Loucy (cell line): Measurements from ENCODE around the gene AKR1C1.

Experiments used
- H2AFZ ChIP-seq: fragments of 200-600 bp; sonication (generic); 2 replicates; pipeline ENCODE4 v1.6.0; 2016; ENCODE audit warnings: antibody characterized with exemption, mild to moderate bottlenecking, low read length, moderate library complexity
- H3F3A ChIP-seq: fragments of 200-600 bp; 2 replicates; pipeline ENCODE4 v1.6.0; 2016; ENCODE audit warnings: antibody characterized with exemption, low read depth, mild to moderate bottlenecking
- H3K27me3 ChIP-seq: fragments of 200-600 bp; sonication (generic); 2 replicates; pipeline ENCODE4 v1.6.1; 2014; ENCODE audit warnings: low read length, mild to moderate bottlenecking; ENCODE audit not compliant: insufficient read depth, poor library complexity, severe bottlenecking
- H3K36me3 ChIP-seq: fragments of 200-600 bp; sonication (generic); 2 replicates; pipeline ENCODE4 v1.6.1; 2016; ENCODE audit warnings: low read length; ENCODE audit not compliant: insufficient read depth
- H3K4me1 ChIP-seq: fragments of 200-600 bp; sonication (generic); 2 replicates; pipeline ENCODE4 v1.5.1; 2014; ENCODE audit warnings: low read length, mild to moderate bottlenecking; ENCODE audit not compliant: insufficient read depth, poor library complexity, severe bottlenecking
- H3K4me2 ChIP-seq: fragments of 200-600 bp; sonication (generic); 2 replicates; pipeline ENCODE4 v1.6.0; 2014; ENCODE audit warnings: antibody characterized with exemption, low read length, low read depth, mild to moderate bottlenecking; ENCODE audit not compliant: poor library complexity, severe bottlenecking
- H3K4me3 ChIP-seq: fragments of 200-600 bp; sonication (generic); 2 replicates; pipeline ENCODE4 v1.5.1; 2014; ENCODE audit warnings: low read length, mild to moderate bottlenecking, mixed read lengths; ENCODE audit not compliant: poor library complexity, severe bottlenecking
- H3K79me2 ChIP-seq: fragments of 200-600 bp; sonication (generic); 2 replicates; pipeline ENCODE4 v1.6.1; 2014; ENCODE audit warnings: low read length; ENCODE audit not compliant: insufficient read depth
- H3K9ac ChIP-seq: fragments of 200-600 bp; sonication (generic); 2 replicates; pipeline ENCODE4 v1.6.0; 2014; ENCODE audit warnings: mild to moderate bottlenecking, low read depth, low read length, moderate library complexity; ENCODE audit not compliant: poor library complexity, severe bottlenecking
- H3K9me2 ChIP-seq: fragments of 200-600 bp; sonication (generic); replicated peaks from 2 replicates; pipeline ENCODE4 v1.6.1; 2016; ENCODE audit warnings: low read depth, low read length, mixed read lengths
- H3K9me3 ChIP-seq: fragments of 200-600 bp; sonication (generic); 2 replicates; pipeline ENCODE4 v1.6.1; 2014; ENCODE audit warnings: mild to moderate bottlenecking, antibody characterized with exemption, low read length, low read depth; ENCODE audit not compliant: insufficient read depth
- H4K20me1 ChIP-seq: fragments of 200-600 bp; sonication (generic); 2 replicates; pipeline ENCODE4 v1.6.0; 2014; ENCODE audit warnings: antibody characterized with exemption, low read length, mild to moderate bottlenecking; ENCODE audit not compliant: insufficient read depth, poor library complexity, severe bottlenecking
- EZH2phosphoT487 ChIP-seq: fragments of 200-600 bp; IDR thresholded peaks from 2 replicates; pipeline ENCODE4 v1.6.1; 2018; ENCODE audit warnings: antibody characterized with exemption, mild to moderate bottlenecking, moderate library complexity, borderline replicate concordance
- TF ChIP-seq, protein P1 (sequence below): fragments of 200-600 bp; sonication (generic); conservative IDR thresholded peaks from 2 replicates; pipeline ENCODE4 v1.5.1; 2014; ENCODE audit warnings: mild to moderate bottlenecking, antibody characterized with exemption, low read length

AKR1C1 gene

DNA sequence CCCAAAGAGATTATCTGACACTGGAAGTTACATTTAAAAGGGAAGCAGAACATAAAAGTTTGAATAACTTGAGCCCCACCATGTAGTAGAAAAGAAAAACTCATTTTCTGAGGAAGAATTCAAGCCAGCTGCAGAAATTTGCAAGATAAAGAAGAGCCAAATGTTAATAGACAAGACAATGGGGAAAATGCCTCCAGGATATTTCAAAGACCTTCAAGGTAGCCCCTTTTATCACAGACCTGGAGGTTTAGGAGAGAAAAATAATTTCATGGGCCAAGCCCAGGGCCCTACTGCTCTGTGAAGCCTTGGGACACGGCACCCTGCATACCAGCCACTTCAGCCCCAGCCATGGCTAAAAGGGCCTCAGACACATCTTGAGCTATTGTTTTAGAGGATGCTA is 18.4 kb upstream of the AKR1C1 start:
- Histone ChIP-seq H3K4me3 (no peak overlapping the region), H3K4me1 (no peaks in the 10 kb centered on the region), H3K4me2 (no peak overlapping the region), H3K79me2 (no peaks in the 10 kb centered on the region), H3F3A (no peaks in the 10 kb centered on the region), H3K9me3 (no peaks in the 10 kb centered on the region), H4K20me1 (no peaks in the 10 kb centered on the region), H2AFZ (no peak overlapping the region), H3K9me2 (no peaks in the 10 kb centered on the region), H3K9ac (no peak overlapping the region), H3K27me3 (no peaks in the 10 kb centered on the region), H3K36me3 (no peaks in the 10 kb centered on the region)
- no peak for TF ChIP-seq EZH2phosphoT487
- TF ChIP-seq, protein P1, sequence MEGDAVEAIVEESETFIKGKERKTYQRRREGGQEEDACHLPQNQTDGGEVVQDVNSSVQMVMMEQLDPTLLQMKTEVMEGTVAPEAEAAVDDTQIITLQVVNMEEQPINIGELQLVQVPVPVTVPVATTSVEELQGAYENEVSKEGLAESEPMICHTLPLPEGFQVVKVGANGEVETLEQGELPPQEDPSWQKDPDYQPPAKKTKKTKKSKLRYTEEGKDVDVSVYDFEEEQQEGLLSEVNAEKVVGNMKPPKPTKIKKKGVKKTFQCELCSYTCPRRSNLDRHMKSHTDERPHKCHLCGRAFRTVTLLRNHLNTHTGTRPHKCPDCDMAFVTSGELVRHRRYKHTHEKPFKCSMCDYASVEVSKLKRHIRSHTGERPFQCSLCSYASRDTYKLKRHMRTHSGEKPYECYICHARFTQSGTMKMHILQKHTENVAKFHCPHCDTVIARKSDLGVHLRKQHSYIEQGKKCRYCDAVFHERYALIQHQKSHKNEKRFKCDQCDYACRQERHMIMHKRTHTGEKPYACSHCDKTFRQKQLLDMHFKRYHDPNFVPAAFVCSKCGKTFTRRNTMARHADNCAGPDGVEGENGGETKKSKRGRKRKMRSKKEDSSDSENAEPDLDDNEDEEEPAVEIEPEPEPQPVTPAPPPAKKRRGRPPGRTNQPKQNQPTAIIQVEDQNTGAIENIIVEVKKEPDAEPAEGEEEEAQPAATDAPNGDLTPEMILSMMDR, result no peak

DNA sequence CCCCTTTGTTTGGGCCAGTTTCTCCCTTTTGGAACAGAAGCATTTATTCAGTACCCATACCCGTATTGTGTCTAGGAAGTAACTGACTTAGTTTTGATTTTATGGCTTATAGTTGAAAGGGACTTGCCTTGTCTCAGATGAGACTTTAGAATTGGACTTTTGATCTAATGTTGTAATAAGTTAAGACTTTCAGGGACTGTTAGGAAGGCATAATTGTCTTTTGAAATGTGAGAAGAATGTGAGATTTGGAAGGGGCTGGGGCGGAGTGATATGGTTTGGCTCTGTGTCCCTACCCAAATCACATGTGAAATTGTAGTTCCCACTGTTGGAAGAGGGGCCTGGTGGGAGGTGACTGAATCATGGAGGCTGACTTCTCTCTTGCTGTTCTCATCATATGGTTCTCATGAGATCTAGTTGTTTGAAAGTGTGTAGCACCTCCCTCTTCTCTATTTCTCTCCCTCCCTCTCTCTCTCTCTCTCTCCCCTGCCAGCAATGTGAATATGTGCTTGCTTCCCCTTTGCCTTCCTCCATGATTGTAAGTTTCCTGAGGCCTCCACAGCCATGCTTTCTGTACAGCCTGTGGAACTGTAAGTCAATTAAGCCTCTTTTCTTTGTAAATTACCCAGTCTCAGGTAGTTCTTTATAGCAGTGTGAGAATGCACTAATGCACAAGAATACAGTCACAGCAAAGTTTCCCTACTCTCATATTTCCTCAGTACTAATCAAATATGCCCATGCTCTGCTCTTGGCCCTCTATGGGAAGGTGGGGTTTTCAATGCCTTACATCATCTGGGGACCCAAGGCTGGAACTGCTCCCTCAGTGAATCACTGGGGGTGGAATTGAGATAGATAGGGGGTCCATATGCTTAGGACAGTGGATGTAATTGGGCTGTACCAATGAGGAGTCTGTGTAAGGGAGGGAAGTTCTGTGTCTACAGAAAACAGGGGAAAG is 17.2 kb upstream of the AKR1C1 start:
- no peak for TF ChIP-seq EZH2phosphoT487
- TF ChIP-seq, protein P1, result no peak
- no peaks in the 10 kb centered on the region for H3K4me1 ChIP-seq

DNA sequence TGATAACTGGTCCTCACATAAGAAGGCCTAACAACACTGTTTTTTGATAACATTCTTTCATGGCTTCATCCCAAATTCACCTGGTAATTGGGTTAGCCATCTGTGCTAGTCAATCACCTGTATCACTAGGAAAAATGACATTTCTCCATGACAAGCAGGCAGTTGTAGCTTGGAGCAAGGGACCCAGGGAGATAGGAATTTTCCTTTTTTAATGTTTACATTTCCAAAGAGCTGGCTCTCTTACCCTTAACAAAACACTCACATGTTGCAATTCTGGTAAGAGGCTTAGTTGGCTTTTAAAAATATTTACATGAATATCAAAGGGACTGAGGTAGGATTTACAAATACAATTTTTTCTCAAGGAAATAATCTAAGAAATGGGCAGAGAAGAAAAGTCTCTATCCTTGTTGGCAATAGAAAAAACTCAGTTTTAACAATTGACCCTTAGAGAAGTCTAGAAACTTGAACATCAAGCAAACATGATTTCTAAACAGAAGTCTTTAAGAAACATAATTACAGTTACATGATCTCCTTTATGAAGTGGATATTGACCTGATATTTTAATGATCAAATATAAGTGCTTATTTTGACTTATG is 16.1 kb upstream of the AKR1C1 start:
- no peaks in the 10 kb centered on the region for H3K9me2 ChIP-seq
- no peak overlapping the region for H3K4me3 ChIP-seq
- no peaks in the 10 kb centered on the region for H4K20me1 ChIP-seq
- no peaks in the 10 kb centered on the region for H3F3A ChIP-seq
- H3K79me2 ChIP-seq, result no peaks in the 10 kb centered on the region
- H3K9me3 ChIP-seq, result no peaks in the 10 kb centered on the region
- H3K36me3 ChIP-seq, result no peaks in the 10 kb centered on the region
- no peaks in the 10 kb centered on the region for H3K4me1 ChIP-seq
- H3K4me2 ChIP-seq, result no peak overlapping the region
- H3K9ac ChIP-seq, result no peak overlapping the region
- no peaks in the 10 kb centered on the region for H3K27me3 ChIP-seq
- no peak overlapping the region for H2AFZ ChIP-seq
- TF ChIP-seq, protein P1, result no peak
- no peak for TF ChIP-seq EZH2phosphoT487

More for the DNA sequence above, 17.2 kb upstream of the AKR1C1 start:
- Histone ChIP-seq H3F3A (no peaks in the 10 kb centered on the region), H4K20me1 (no peaks in the 10 kb centered on the region), H2AFZ (no peak overlapping the region), H3K4me3 (no peak overlapping the region), H3K9ac (no peak overlapping the region), H3K4me2 (no peak overlapping the region), H3K36me3 (no peaks in the 10 kb centered on the region), H3K9me2 (no peaks in the 10 kb centered on the region), H3K79me2 (no peaks in the 10 kb centered on the region), H3K27me3 (no peaks in the 10 kb centered on the region), H3K9me3 (no peaks in the 10 kb centered on the region)
